ENCODE measurements around the gene POPDC2.

The POPDC2 gene

DNA sequence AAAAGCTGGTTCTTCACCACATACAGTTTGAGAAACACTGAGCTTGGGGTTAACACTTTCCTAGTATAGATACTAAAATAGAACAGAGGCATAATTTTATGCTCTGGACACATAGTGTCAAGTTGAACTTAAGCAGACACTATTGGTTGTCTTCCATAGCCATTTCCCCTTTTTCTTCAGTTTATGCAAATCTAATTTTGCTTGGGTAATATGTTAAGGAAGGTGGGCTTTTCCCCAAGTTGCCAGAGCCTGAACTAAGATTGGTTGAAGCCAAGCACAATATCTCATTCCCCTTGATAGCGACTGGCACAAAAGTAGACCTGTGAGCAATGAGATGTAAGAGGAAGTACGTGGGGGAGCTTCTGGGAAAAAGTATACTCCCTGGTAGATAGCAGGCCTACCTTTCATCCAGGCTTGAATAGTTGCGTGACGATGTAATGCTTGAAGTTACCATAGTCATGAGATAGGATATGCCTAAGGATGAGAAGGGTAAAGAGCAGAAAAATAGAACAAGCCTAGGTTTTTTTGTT lies 4.5 kb upstream of the POPDC2 start:
- ATAC-seq (ENCODE audit: insufficient read depth, low read depth) (no peak), DNase-seq (no peak)
- Histone ChIP-seq H3K4me1 (ENCODE audit: insufficient read depth, low read length) (no peaks in the 10 kb centered on the region), H3K27me3 (ENCODE audit: insufficient read depth, low read length, poor library complexity) (no peaks in the 10 kb centered on the region), H3K4me3 (ENCODE audit: low read depth in 1 of 2, low read length in 2 of 2) (no peak overlapping the region), H3K9ac (ENCODE audit: low read depth, low read length) (no peak overlapping the region), H3K27ac (ENCODE audit: low read length) (no peak overlapping the region), H3K36me3 (ENCODE audit: insufficient read depth, low read length) (peaks cover 17% of the 10 kb centered on the region; the same call in 1 of the 2 replicates), H3K79me2 (ENCODE audit: insufficient read depth, low read length) (no peaks in the 10 kb centered on the region), H2AFZ (ENCODE audit: low read depth, low read length) (no peak overlapping the region), H3K9me3 (ENCODE audit: insufficient read depth, low read length, severe bottlenecking) (no peaks in the 10 kb centered on the region), H4K20me1 (ENCODE audit: insufficient read depth, low read length) (no peaks in the 10 kb centered on the region), H3K4me2 (ENCODE audit: insufficient read depth, low read length) (no peak overlapping the region)
- no peak for TF ChIP-seq EZH2 (IDR thresholded peaks at IDR 0.05; ENCODE audit: borderline replicate concordance, low read depth, low read length, severe bottlenecking)
- TF ChIP-seq, protein P1, sequence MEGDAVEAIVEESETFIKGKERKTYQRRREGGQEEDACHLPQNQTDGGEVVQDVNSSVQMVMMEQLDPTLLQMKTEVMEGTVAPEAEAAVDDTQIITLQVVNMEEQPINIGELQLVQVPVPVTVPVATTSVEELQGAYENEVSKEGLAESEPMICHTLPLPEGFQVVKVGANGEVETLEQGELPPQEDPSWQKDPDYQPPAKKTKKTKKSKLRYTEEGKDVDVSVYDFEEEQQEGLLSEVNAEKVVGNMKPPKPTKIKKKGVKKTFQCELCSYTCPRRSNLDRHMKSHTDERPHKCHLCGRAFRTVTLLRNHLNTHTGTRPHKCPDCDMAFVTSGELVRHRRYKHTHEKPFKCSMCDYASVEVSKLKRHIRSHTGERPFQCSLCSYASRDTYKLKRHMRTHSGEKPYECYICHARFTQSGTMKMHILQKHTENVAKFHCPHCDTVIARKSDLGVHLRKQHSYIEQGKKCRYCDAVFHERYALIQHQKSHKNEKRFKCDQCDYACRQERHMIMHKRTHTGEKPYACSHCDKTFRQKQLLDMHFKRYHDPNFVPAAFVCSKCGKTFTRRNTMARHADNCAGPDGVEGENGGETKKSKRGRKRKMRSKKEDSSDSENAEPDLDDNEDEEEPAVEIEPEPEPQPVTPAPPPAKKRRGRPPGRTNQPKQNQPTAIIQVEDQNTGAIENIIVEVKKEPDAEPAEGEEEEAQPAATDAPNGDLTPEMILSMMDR (IDR thresholded peaks at IDR 0.05; ENCODE audit: borderline replicate concordance, extremely low read depth, low read length, poor library complexity, severe bottlenecking), result no peak

DNA sequence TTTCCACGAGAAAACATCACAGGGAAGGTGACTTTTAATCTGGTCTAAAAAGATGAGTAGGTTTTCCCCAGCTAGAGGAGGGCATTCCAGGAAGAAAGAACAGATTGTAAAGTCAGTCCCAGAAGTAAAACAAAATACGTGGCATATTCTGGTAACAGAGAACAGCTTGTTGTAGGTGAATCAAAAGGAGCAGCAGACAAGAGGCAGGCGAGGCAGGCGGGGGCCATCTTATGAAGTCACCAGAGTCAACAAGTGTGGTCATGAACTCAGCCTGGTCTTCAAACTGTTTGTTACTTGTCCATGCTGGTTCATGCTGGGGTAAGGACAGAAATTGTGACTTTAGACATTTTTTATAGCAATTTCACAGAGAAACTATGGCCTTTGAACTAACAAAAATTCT lies 4.0 kb upstream of the POPDC2 start:
- Histone ChIP-seq H4K20me1 (ENCODE audit: insufficient read depth, low read length) (no peaks in the 10 kb centered on the region), H3K9me3 (ENCODE audit: insufficient read depth, low read length, severe bottlenecking) (no peaks in the 10 kb centered on the region), H3K4me2 (ENCODE audit: insufficient read depth, low read length) (no peak overlapping the region), H3K36me3 (ENCODE audit: insufficient read depth, low read length) (peaks cover 15% of the 10 kb centered on the region; the same call in 1 of the 2 replicates), H3K27me3 (ENCODE audit: insufficient read depth, low read length, poor library complexity) (no peaks in the 10 kb centered on the region), H3K79me2 (ENCODE audit: insufficient read depth, low read length) (no peaks in the 10 kb centered on the region), H3K27ac (ENCODE audit: low read length) (no peak overlapping the region), H3K4me1 (ENCODE audit: insufficient read depth, low read length) (no peaks in the 10 kb centered on the region), H3K4me3 (ENCODE audit: low read depth in 1 of 2, low read length in 2 of 2) (no peak overlapping the region), H2AFZ (ENCODE audit: low read depth, low read length) (no peak overlapping the region), H3K9ac (ENCODE audit: low read depth, low read length) (no peak overlapping the region)
- no peak for ATAC-seq (ENCODE audit: insufficient read depth, low read depth)
- DNase-seq, result no peak
- TF ChIP-seq EZH2 (IDR thresholded peaks at IDR 0.05; ENCODE audit: borderline replicate concordance, low read depth, low read length, severe bottlenecking), result no peak
- TF ChIP-seq, protein P1 (IDR thresholded peaks at IDR 0.05; ENCODE audit: borderline replicate concordance, extremely low read depth, low read length, poor library complexity, severe bottlenecking), result no peak

DNA sequence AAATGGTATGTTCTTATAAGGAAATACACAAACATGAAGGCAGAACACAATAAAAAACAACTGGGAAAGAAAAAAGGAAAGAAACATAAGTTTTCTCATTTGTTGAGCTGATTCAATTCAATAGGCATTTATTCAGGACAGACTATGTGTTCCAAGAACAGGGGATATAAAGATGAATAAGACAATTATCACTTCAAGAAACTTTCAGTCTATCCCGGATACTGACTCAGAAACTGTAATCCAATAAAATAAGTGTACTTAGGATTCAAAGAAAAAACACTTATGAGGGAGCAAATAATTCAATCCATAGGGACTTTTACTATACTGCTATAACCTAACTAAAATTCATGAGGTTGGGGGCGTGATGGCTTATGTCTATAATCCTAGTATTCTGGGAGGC lies 3.5 kb upstream of the POPDC2 start:
- Histone ChIP-seq H2AFZ (ENCODE audit: low read depth, low read length) (no peak overlapping the region), H3K9ac (ENCODE audit: low read depth, low read length) (no peak overlapping the region)
- TF ChIP-seq, protein P1 (IDR thresholded peaks at IDR 0.05; ENCODE audit: borderline replicate concordance, extremely low read depth, low read length, poor library complexity, severe bottlenecking), result no peak
- TF ChIP-seq EZH2 (IDR thresholded peaks at IDR 0.05; ENCODE audit: borderline replicate concordance, low read depth, low read length, severe bottlenecking), result no peak

More for the DNA sequence above, 3.5 kb upstream of the POPDC2 start:
- DNase-seq (no peak), ATAC-seq (ENCODE audit: insufficient read depth, low read depth) (no peak)
- Histone ChIP-seq H3K4me1 (ENCODE audit: insufficient read depth, low read length) (no peaks in the 10 kb centered on the region), H3K4me2 (ENCODE audit: insufficient read depth, low read length) (no peak overlapping the region), H4K20me1 (ENCODE audit: insufficient read depth, low read length) (no peaks in the 10 kb centered on the region), H3K27me3 (ENCODE audit: insufficient read depth, low read length, poor library complexity) (no peaks in the 10 kb centered on the region), H3K27ac (ENCODE audit: low read length) (no peak overlapping the region), H3K36me3 (ENCODE audit: insufficient read depth, low read length) (peaks cover 10% of the 10 kb centered on the region; the same call in 1 of the 2 replicates), H3K4me3 (ENCODE audit: low read depth in 1 of 2, low read length in 2 of 2) (no peak overlapping the region), H3K79me2 (ENCODE audit: insufficient read depth, low read length) (no peaks in the 10 kb centered on the region), H3K9me3 (ENCODE audit: insufficient read depth, low read length, severe bottlenecking) (no peaks in the 10 kb centered on the region)
